Astrocyte of the spinal cord (primary cell): Measurements from ENCODE around the gene PLCH2.

Source experiments
- DNase-seq: peaks from one replicate; pipeline ENCODE4 v3.0.0; 2011; ENCODE audit warnings: low read depth, low spot score
- H3K4me3 ChIP-seq: 2 replicates; pipeline ENCODE4 v1.5.1; 2011; ENCODE audit warnings: low read depth, mild to moderate bottlenecking, low read length, moderate library complexity
- in situ Hi-C: cut with HindIII; loops from 2 replicates; pipeline ENCODE4 v1.10.0; 2017; ENCODE audit warnings: low sequenced_read_pairs
- TF ChIP-seq, protein P1 (sequence below): IDR thresholded peaks from 2 replicates; pipeline ENCODE4 v1.5.1; 2012; ENCODE audit warnings: low read depth, mild to moderate bottlenecking, low read length, inconsistent platforms

The PLCH2 gene

DNA sequence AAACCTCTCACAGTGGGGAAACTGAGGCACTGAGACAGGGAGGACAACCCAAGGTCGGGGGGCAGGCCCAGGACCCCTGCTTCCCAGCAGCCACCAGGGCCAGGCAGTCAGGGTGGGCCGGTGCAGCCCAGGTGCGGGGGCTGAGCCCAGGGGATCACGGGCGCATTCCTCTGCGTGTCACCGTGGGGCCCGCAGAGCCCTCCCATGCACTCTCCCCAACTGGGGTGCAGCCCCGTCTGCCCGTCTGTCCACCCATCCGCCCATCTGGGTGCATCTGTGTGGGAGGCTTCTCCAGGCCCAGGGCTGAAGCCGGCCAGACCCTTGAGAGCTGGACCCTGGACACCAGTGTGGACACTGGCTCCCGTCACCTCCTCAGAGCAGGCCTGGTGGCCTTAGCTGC, 2.9 kb upstream of the PLCH2 start:
- TF ChIP-seq, protein P1, sequence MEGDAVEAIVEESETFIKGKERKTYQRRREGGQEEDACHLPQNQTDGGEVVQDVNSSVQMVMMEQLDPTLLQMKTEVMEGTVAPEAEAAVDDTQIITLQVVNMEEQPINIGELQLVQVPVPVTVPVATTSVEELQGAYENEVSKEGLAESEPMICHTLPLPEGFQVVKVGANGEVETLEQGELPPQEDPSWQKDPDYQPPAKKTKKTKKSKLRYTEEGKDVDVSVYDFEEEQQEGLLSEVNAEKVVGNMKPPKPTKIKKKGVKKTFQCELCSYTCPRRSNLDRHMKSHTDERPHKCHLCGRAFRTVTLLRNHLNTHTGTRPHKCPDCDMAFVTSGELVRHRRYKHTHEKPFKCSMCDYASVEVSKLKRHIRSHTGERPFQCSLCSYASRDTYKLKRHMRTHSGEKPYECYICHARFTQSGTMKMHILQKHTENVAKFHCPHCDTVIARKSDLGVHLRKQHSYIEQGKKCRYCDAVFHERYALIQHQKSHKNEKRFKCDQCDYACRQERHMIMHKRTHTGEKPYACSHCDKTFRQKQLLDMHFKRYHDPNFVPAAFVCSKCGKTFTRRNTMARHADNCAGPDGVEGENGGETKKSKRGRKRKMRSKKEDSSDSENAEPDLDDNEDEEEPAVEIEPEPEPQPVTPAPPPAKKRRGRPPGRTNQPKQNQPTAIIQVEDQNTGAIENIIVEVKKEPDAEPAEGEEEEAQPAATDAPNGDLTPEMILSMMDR, result no peak
- DNase-seq, result no peak
- in situ Hi-C loops, result no loop called here
- no peak overlapping the region for H3K4me3 ChIP-seq

DNA sequence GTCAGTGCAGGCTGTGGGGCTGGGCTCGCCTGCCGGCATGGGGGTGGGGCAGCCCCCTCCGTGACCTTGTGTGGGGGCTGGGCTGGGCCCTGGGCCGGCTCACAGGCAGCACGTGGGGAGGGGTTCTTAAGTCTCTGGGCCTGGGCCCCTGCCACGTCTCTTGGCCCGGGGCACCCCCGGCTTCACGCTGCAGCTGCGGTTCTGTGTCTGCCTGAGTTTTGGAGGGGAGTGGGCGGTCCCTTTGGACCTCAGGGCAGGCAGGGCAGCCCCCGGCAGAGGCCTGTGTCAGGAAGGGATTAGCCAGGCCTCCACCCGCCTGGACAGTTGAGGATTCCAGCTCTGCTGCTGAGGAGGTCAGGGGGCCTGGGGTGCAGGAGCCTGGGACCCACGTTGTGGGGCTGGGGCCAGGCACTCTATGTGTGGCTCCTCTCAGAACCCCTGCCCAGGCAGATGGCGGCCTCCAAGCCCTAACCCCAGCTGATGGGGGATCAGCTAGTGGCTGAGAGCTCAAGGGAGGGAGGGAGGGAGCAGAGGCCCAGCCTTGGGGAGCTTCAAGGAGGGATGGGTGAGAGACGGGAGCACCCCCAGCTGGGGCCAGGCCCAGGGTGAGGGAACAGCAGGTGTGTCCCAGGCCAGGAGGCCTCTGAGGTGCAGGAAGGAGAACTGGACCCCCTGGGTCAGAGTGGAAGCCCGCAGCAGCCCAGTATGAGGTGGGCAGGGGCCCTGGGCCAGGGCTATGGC, 1.8 kb upstream of the PLCH2 start:
- in situ Hi-C loops, result no loop called here
- TF ChIP-seq, protein P1, result no peak
- DNase-seq, result no peak
- no peak overlapping the region for H3K4me3 ChIP-seq

DNA sequence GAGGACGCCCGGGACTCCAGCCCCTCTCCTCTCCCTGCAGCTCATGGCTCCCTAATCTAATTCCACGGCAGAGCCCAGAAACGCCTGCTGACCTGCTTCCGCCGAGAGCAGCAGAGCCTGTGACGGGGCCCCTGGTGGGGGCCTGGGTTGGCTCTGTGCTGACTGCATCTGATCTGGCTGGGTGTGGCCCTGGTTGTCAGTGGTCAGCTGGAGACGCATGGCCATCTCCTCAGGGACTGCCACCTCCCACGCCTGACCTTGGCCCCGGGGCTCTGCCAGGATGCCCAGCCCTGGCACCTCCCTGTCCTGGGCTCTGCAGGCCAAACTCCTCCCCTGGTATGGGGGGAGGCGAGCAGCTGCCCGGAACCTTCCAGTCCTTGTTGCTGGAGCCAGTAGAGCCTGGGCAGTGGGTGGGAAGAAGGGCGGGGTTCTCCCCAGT, 1.1 kb upstream of the PLCH2 start:
- H3K4me3 ChIP-seq, result no peak overlapping the region
- TF ChIP-seq, protein P1, result no peak
- in situ Hi-C loops, result no loop called here
- DNase-seq, result no peak

DNA sequence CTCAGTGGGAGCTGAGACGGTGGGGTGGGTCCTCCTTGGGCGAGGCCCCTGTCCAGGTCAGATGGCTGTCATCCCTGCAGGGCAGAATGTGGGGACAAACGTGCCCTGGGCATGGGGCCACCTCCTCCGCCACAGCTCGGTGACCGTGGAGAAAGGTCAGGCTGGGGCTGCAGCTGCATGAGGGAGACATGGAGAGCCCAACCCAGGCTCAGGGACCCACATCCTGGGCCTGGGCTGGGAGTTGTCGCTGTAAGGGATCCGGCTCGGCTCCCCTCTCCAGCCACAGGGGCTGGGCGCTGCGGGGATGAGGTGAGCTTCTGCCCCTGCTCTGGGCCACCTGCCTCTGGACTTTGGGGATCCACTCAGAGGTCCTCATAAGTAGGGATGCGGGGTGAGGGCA, 518 bp upstream of the PLCH2 start:
- in situ Hi-C loops, result no loop called here
- H3K4me3 ChIP-seq, result no peak overlapping the region
- TF ChIP-seq, protein P1, result no peak
- DNase-seq, result no peak

DNA sequence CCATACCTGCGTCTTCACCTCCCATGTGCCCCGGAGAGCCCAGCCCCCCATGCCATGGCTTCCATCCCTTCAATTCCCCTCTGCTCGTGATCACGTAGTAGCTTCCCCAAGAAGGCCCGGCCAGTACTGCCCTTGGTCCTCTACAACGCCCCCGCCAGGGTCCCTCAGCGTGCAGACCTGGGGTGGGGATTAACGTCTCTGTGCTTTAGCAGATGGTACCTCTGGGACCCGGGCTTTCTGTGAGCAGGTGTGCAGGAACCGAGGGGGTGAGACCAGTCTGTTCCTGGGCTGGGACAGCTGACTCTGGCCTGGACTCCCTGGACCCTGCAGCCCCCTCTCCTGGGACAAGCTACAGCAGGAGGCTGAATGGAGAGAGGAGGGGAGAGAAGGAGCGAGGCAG, 1.2 kb downstream of the PLCH2 start:
- in situ Hi-C loops, result no loop called here
- TF ChIP-seq, protein P1, result no peak
- no peak for DNase-seq
- no peak overlapping the region for H3K4me3 ChIP-seq

DNA sequence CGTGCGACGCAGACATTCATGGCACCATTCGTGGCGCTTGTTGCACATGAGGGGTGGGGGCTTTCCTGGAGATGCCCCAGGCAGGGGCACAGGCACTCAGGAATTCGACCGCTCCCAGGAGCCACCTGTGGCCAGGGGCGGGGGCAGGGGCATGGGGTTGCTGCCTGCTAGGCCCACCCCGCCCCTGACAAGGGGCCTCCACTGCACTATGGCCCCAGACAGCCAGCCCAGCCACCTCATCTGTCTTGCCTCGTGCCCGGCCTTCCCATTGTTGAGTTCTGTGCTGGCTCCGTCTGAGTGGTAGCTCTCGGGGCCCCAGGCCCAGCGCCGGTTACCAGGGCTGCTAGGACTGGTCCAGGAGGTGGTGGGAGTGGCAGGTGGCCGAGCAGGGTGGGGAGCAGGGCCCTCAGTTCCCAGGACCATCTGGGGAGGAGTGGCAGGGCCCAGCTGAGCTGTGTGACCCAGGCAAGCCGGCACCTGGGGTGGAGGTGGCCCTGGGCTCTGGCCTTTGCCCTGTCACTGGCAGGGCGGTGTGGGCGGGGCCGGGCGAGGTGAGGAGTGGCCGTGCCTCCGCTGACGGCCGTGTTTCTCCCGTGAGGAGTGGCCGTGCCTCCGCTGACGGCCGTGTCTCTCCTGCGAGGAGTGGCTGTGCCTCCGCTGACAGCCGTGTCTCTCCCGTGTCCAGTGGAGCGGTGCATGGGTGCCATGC, 1.9 kb downstream of the PLCH2 start:
- DNase-seq, result no peak
- H3K4me3 ChIP-seq, result no peak overlapping the region
- TF ChIP-seq, protein P1, result no peak
- in situ Hi-C loops, result no loop called here
